ENCODE results near the gene CEP290.
A peak's percentile ranks its signal among the peaks of the same experiment; 100 is the strongest.

Gene CEP290

DNA sequence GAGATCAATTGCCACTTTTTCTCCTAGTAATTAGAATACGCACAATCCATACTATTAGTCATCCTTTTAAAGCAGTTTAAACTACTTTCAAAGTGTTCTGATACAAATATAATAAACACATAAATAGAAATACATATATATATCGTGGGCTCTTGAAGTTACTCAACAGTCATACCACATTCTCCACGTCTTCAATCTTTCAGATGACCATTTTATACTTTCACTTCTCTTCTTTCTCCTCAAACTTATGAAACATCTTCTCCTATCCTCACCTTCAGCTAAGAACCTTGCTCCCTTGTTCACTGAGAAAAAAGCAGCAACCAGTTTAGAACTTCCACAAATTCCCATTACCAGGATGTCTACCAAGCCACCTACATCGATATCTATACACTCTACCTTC, 19.2 kb downstream of the CEP290 start:
- TF ChIP-seq, protein P1, sequence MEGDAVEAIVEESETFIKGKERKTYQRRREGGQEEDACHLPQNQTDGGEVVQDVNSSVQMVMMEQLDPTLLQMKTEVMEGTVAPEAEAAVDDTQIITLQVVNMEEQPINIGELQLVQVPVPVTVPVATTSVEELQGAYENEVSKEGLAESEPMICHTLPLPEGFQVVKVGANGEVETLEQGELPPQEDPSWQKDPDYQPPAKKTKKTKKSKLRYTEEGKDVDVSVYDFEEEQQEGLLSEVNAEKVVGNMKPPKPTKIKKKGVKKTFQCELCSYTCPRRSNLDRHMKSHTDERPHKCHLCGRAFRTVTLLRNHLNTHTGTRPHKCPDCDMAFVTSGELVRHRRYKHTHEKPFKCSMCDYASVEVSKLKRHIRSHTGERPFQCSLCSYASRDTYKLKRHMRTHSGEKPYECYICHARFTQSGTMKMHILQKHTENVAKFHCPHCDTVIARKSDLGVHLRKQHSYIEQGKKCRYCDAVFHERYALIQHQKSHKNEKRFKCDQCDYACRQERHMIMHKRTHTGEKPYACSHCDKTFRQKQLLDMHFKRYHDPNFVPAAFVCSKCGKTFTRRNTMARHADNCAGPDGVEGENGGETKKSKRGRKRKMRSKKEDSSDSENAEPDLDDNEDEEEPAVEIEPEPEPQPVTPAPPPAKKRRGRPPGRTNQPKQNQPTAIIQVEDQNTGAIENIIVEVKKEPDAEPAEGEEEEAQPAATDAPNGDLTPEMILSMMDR (IDR thresholded peaks at IDR 0.05; ENCODE audit: insufficient read depth, low read length, poor library complexity, severe bottlenecking) = no peak
- no peaks in the 10 kb centered on the region; the same call in 1 of the 2 replicates for H3K36me3 ChIP-seq (ENCODE audit: control insufficient read depth, insufficient read depth, low read length)
- no peak overlapping the region for H3K4me3 ChIP-seq (replicated peaks; ENCODE audit: low read depth, low read length)
- H3K27me3 ChIP-seq (replicated peaks; ENCODE audit: control insufficient read depth, insufficient read depth, low read length) = no peaks in the 10 kb centered on the region
- DNase-seq (ENCODE audit: extremely low read depth, insufficient read length) = no peak

DNA sequence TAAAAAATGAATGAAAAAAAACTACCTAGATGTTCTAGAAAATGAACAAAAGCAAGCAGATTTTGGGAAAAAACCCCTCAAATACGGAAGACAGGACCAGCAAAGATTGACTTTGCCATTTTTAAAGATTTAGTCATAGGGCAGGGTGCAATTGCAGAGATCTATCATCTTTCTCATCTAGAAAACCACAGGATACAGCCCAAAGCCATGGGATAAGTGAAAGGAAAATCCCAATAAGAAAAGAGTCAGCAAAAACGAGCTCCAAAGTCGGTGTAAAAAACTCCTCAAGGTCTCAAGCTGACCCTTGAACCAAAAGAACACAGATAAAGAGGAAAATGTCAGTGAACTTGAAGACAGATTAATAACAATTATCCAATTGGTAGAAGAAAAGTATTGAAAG, 28.0 kb downstream of the CEP290 start:
- Histone ChIP-seq H3K4me3 (replicated peaks; ENCODE audit: low read depth, low read length) (no peak overlapping the region), H3K27me3 (replicated peaks; ENCODE audit: control insufficient read depth, insufficient read depth, low read length) (no peaks in the 10 kb centered on the region), H3K36me3 (ENCODE audit: control insufficient read depth, insufficient read depth, low read length) (no peaks in the 10 kb centered on the region)
- TF ChIP-seq, protein P1 (IDR thresholded peaks at IDR 0.05; ENCODE audit: insufficient read depth, low read length, poor library complexity, severe bottlenecking) = no peak
- no peak for DNase-seq (ENCODE audit: extremely low read depth, insufficient read length)

DNA sequence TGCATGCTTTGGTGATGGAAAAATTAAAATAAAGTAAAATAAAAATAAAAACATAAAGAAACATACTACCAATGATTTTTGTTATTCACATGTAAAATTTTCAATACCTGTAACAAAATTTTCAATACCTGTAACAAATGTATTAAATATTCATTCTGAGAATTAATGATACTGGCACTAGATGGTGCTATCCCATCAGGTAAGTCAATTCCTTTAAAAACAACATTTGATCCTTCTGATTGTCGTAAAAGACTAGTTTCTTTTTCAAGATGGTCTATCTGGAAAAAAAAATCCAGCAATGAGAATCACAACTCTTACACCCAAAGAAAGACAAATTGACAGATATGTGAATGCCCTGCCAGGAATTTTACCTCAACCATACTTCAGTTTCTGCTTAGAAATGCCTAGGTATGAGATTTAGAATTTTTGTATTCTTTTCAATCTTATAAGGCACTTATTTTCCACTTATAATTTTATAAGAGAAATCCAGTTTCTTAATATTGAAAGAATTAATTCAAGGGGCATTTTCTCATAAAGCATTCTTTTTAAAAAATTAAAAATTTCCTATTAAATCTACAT, 30.7 kb downstream of the CEP290 start:
- Histone ChIP-seq H3K27me3 (replicated peaks; ENCODE audit: control insufficient read depth, insufficient read depth, low read length) (no peaks in the 10 kb centered on the region), H3K36me3 (ENCODE audit: control insufficient read depth, insufficient read depth, low read length) (no peaks in the 10 kb centered on the region), H3K4me3 (replicated peaks; ENCODE audit: low read depth, low read length) (no peak overlapping the region)
- TF ChIP-seq, protein P1 (IDR thresholded peaks at IDR 0.05; ENCODE audit: insufficient read depth, low read length, poor library complexity, severe bottlenecking) = peak; percentile 33
- peak; percentile 2 for DNase-seq (ENCODE audit: extremely low read depth, insufficient read length)

DNA sequence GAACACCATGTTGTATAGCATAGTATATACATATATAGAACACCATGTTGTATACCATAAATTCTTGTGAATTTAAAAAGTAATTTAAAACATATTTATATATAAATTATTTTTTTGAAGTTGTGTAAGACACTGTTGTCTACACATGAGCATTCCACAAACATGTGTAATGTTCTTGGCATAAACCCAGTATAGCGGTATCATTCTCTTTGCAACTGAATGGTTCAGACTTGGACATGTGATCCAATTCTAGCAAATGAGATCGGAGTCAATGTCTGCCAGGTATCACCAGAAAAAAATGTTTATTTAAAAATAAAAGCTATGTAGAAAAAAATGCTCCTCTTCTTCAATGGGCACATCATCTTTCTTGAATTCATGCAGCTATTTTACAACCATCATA, 33.9 kb downstream of the CEP290 start:
- no peaks in the 10 kb centered on the region; the same call in 1 of the 2 replicates for H3K36me3 ChIP-seq (ENCODE audit: control insufficient read depth, insufficient read depth, low read length)
- no peaks in the 10 kb centered on the region for H3K27me3 ChIP-seq (replicated peaks; ENCODE audit: control insufficient read depth, insufficient read depth, low read length)
- no peak overlapping the region for H3K4me3 ChIP-seq (replicated peaks; ENCODE audit: low read depth, low read length)
- DNase-seq (ENCODE audit: extremely low read depth, insufficient read length) = no peak
- TF ChIP-seq, protein P1 (IDR thresholded peaks at IDR 0.05; ENCODE audit: insufficient read depth, low read length, poor library complexity, severe bottlenecking) = no peak

- DNase-seq (ENCODE audit: extremely low read depth, insufficient read length) = no peak
- H3K36me3 ChIP-seq (ENCODE audit: control insufficient read depth, insufficient read depth, low read length) = no peaks in the 10 kb centered on the region; the same call in 1 of the 2 replicates
- TF ChIP-seq, protein P1 (IDR thresholded peaks at IDR 0.05; ENCODE audit: insufficient read depth, low read length, poor library complexity, severe bottlenecking) = no peak
- no peak overlapping the region for H3K4me3 ChIP-seq (replicated peaks; ENCODE audit: low read depth, low read length)
- no peaks in the 10 kb centered on the region for H3K27me3 ChIP-seq (replicated peaks; ENCODE audit: control insufficient read depth, insufficient read depth, low read length)
These were observed 48.3 kb downstream of the CEP290 start for GRCh38 chr12:88093573-88093972.

GRCh38 chr12:88092771-88093170, 49.1 kb downstream of the CEP290 start:
- TF ChIP-seq, protein P1 (IDR thresholded peaks at IDR 0.05; ENCODE audit: insufficient read depth, low read length, poor library complexity, severe bottlenecking) = no peak
- Histone ChIP-seq H3K4me3 (replicated peaks; ENCODE audit: low read depth, low read length) (no peak overlapping the region), H3K36me3 (ENCODE audit: control insufficient read depth, insufficient read depth, low read length) (no peaks in the 10 kb centered on the region; the same call in 1 of the 2 replicates), H3K27me3 (replicated peaks; ENCODE audit: control insufficient read depth, insufficient read depth, low read length) (no peaks in the 10 kb centered on the region)
- DNase-seq (ENCODE audit: extremely low read depth, insufficient read length) = no peak
